Lower leg skin (tissue), 4 donors: ENCODE data around the gene SPSB1. TPM values are rescaled to one million over a fixed set of nuclear protein-coding genes. Genes with fewer than 3 reads are reported as not detected.

ENCODE experiments used
- DNase-seq, 2 donors: peaks; one replicate each; pipeline ENCODE4 v3.0.0-alpha.2; 2019; ENCODE audit warnings: low spot score in 2 of 2
- H3K4me3 ChIP-seq: fragments of 200-600 bp; sonication (generic); 2 replicates; pipeline ENCODE4 v1.5.1; 2017; ENCODE audit warnings: mild to moderate bottlenecking, low read depth; ENCODE audit not compliant: poor library complexity, severe bottlenecking
- POLR2A ChIP-seq, 2 donors: fragments of 450-650 bp; IDR thresholded peaks; one replicate each; pipeline ENCODE4 v1.6.1; 2016 to 2017; ENCODE audit warnings: antibody characterized with exemption in 2 of 2, mild to moderate bottlenecking in 1 of 2, moderate library complexity in 1 of 2
- WGBS, 2 donors: methylation state at CpG; one replicate each; pipeline ENCODE4 v1.1.5; 2018; 5-methylcytosine and 5-hydroxymethylcytosine counted together
- intact Hi-C: fragments of 100-400 bp; cut with DNase I; formaldehyde crosslinking; loops from one replicate; pipeline ENCODE4 v1.15.0; 2023; ENCODE audit warnings: low total_unique reads
- total RNA-seq, 4 donors: library from RNA; depleted of rRNA; stranded (reverse); fragments of >200 nt; gene quantifications; one replicate each; pipeline ENCODE4 v1.1.0, GENCODE V29; 2016
- TF ChIP-seq, protein P1 (sequence below), 3 donors: fragments of 450-650 bp; IDR thresholded peaks; one replicate each; pipeline ENCODE4 v1.5.1; 2016; ENCODE audit warnings: antibody characterized with exemption in 3 of 3, mild to moderate bottlenecking in 3 of 3, moderate library complexity in 2 of 3

Gene SPSB1
- total RNA-seq, 4 donors from 2014 or later: 25.3 to 75.5 (median 45.3) TPM

DNA sequence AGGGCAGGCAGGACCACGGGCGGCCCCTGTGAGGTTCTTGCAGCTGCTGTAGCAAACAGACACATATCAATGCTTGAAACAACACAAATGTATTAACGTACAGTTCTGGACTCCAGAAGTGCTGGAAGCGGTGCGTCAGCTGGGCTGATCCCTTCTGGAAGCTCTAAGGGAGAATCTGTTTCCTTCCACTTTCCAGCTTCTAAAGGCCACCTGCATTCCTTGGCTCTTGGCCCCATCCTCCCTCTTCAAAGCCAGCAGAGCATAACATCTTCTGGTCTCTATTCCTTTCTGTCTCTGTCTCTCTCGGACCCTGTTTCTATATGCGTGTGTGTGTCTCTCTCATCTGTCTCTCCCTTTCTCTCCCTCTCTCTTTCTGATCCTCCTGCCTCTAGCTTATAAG lies 102.3 kb downstream of the SPSB1 start:
- intact Hi-C loops: no loop called here
- 96 to 97% methylated on average over 7 of the region's 7 CpGs for WGBS, 2 donors
- TF ChIP-seq, protein P1, sequence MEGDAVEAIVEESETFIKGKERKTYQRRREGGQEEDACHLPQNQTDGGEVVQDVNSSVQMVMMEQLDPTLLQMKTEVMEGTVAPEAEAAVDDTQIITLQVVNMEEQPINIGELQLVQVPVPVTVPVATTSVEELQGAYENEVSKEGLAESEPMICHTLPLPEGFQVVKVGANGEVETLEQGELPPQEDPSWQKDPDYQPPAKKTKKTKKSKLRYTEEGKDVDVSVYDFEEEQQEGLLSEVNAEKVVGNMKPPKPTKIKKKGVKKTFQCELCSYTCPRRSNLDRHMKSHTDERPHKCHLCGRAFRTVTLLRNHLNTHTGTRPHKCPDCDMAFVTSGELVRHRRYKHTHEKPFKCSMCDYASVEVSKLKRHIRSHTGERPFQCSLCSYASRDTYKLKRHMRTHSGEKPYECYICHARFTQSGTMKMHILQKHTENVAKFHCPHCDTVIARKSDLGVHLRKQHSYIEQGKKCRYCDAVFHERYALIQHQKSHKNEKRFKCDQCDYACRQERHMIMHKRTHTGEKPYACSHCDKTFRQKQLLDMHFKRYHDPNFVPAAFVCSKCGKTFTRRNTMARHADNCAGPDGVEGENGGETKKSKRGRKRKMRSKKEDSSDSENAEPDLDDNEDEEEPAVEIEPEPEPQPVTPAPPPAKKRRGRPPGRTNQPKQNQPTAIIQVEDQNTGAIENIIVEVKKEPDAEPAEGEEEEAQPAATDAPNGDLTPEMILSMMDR (IDR thresholded peaks at IDR 0.05): no peak
- no peak for TF ChIP-seq POLR2A (IDR thresholded peaks at IDR 0.05)

DNA sequence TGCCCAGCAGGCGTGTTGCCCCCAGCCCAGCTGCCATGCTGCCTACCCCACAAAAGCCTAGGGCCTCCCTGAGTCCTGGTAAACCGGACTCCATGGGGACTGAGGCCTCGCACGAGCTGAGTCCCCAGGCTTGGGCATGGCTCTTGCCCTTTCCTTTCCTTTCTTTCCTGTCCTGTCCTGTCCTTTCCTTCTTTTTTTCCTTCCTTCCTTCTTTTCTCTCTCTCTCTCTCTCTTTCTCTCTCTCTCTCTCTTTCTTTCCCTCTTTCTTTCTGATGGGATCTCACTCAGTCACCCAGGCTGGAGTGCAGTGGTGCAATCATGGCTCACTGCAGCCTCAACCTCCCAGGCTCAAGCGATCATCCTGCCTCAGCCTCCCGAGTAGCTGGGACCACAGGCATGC lies 104.4 kb downstream of the SPSB1 start:
- 89 to 91% methylated on average over 6 of the region's 6 CpGs for WGBS, 2 donors
- intact Hi-C loops: no loop called here
- no peak for TF ChIP-seq POLR2A (IDR thresholded peaks at IDR 0.05)
- TF ChIP-seq, protein P1 (IDR thresholded peaks at IDR 0.05): no peak
- no peak overlapping the region for H3K4me3 ChIP-seq
- no peak for DNase-seq

More for the DNA sequence above, 102.3 kb downstream of the SPSB1 start:
- DNase-seq: no peak
- no peak overlapping the region for H3K4me3 ChIP-seq

DNA sequence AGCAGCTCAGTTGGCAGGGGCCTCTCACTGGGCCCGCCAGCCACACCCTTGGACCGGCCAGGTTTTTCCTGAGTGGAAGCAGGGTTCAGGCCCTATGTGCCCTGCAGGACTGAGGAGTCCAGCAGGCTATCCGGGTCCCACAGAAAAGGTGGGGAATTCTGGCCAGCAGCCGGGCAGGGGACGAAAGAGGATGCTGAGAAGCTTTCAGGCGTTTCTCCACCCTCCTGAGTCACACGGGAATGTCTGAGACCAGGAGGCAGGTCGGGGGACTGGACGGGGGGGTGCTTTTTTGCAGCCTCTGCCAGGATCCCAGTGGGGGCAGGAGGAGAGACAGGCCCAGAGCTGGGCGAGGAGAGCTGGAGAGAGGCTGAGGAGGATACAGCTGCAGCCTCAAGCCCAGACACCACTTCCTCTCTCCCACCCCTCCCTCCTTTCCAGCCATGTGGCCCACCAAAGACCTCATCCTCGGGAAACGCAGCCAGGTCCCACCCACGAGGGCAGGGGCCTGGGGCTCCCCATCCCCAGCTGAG lies 105.4 kb downstream of the SPSB1 start:
- no peak overlapping the region for H3K4me3 ChIP-seq
- WGBS, 2 donors: 31 to 36% methylated on average over 12 of the region's 13 CpGs
- TF ChIP-seq POLR2A (IDR thresholded peaks at IDR 0.05): no peak
- TF ChIP-seq, protein P1 (IDR thresholded peaks at IDR 0.05): no peak
- no peak for DNase-seq
- intact Hi-C loops: no loop called here

DNA sequence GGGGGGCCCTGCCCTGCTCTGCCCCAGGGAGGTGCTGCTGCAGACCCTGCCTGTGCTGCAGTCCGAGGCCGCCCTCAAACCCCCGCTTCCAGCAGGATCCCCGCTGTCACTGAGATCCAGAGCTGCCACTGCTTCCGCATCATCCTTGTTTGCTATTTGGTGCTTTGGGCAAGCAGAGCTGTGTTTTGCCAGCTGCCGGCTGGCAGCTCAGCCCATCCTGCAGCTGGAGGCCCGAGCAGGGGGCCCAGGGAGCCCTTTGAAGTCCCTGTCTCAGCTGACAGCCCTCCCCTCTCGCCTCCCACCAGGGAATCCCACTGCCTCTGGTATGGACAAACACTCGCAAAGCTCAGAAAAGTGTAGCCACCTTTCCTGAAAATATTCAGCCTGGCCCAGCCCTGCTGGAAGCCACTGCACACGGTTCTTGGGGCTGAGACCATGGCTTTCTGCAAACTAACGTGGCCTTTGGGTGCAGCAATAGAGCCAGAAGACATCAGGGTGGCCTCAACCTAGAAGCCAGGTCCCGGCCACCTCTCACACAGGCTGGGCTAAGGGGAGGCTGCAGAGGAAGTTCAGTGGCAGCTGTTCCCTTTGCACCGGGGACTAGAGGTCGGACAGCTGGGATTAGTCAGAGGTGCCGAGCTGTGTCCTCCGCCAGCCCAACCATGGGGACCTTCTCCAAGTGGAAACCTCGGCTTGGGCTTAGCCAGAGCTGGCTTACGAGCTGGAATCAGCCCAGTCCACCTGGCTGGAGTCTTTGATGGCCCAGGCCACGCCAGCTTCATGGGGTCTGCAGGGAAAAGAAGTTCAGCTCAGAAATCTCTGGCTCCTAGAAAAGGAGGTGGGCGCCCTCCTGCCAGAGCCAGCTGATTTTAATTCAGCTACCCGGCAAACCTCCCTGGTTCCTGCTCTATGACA lies 107.1 kb downstream of the SPSB1 start:
- 58% methylated on average over 20 to 21 of the region's 21 CpGs for WGBS, 2 donors
- TF ChIP-seq, protein P1 (IDR thresholded peaks at IDR 0.05): no peak
- TF ChIP-seq POLR2A (IDR thresholded peaks at IDR 0.05): no peak
- no peak for DNase-seq
- H3K4me3 ChIP-seq: no peak overlapping the region
- intact Hi-C loops: no loop called here

DNA sequence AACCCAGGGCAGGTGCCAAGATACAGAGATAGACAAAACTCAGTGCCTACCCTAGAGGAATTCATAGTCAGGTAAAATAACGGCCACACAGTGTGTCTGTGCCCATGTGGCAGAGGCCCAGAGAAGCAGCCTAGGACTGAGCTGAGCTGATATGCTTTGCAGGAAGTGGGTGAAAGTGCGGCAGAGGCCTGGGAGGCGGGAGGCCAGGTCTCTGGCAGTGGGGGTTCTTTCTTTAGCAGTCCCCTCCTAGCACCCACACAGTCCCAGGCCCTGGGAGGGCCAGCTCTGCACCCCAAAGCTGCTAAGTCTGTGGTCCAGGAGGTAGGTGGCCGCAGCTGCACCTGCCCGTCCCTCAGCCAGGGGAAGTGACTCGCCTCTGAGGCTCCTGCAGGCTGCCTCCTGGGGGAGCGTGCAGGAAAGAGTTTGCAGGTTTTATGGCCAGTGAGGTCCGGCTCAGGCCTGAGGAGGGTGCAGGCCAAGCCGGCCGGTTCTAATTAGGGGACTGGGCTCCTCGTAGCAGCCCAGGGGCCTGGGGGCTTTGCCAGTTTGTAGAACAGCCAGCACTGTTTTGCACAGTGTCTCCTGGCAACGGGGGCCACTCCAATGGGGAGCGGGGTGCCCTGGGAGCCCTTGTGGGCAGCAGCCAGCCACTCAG lies 107.9 kb downstream of the SPSB1 start:
- intact Hi-C loops: no loop called here
- 58 to 59% methylated on average over 5 to 13 of the region's 13 CpGs for WGBS, 2 donors
- H3K4me3 ChIP-seq: no peak overlapping the region
- DNase-seq: no peak
- TF ChIP-seq POLR2A (IDR thresholded peaks at IDR 0.05): no peak
- TF ChIP-seq, protein P1 (IDR thresholded peaks at IDR 0.05): no peak
